Endothelial cell of umbilical vein (primary cell): ENCODE data around the gene CHRM4. TPM values are rescaled to one million over a fixed set of nuclear protein-coding genes. Genes with fewer than 3 reads are reported as not detected.

Source experiments
- BruUV-seq: library from RNA; stranded (reverse); fragments of 400-500 nt; replicated peaks from 2 replicates; lab custom pipeline; 2021; lab: Mats Ljungman, UMichigan
- CTCF ChIA-PET: fragments of 300-600, 350-600 bp; sonication (Branson Sonifier 250); formaldehyde crosslinking; loops from one replicate; lab custom pipeline; 2021; ENCODE audit warnings: antibody characterized with exemption, inconsistent platforms; lab: Charles Lee
- POLR2A ChIA-PET: fragments of 300-600, 350-600 bp; sonication (Branson Sonifier 250); formaldehyde crosslinking; loops from one replicate; lab custom pipeline; 2021; ENCODE audit warnings: antibody characterized with exemption, inconsistent platforms; lab: Charles Lee
- DNase-seq: peaks from one replicate; pipeline ENCODE4 v3.0.0-alpha.2; 2011; ENCODE audit warnings: low read depth, low spot score
- FAIRE-seq: peaks from 2 replicates; lab custom pipeline; 2011; peaks lifted over from hg19 to GRCh38; lab: Jason Lieb, UNC
- H2AFZ ChIP-seq: 2 replicates; pipeline ENCODE4 v1.6.0; 2012; ENCODE audit warnings: low read depth, low read length, control low read depth, inconsistent platforms
- H3K27ac ChIP-seq: 2 replicates; pipeline ENCODE4 v1.5.1; 2011; ENCODE audit warnings: low read depth, mild to moderate bottlenecking, control low read depth, low read length, moderate library complexity; ENCODE audit not compliant: insufficient read depth
- H3K27me3 ChIP-seq, 2 experiments: 2 replicates each; pipeline versions ENCODE4 v1.6.0 to v1.6.1; 2011; ENCODE audit warnings: low read length in 2 of 2, mixed read lengths in 1 of 2; ENCODE audit not compliant: control insufficient read depth in 2 of 2, insufficient read depth in 2 of 2
- H3K36me3 ChIP-seq, 2 experiments: 2 replicates in 1 of 2; 3 replicates in 1 of 2; pipeline ENCODE4 v1.5.1; 2011; ENCODE audit warnings: low read length in 2 of 2, mild to moderate bottlenecking in 1 of 2, moderate library complexity in 1 of 2; ENCODE audit not compliant: control insufficient read depth in 2 of 2, insufficient read depth in 2 of 2; ENCODE audit errors: extremely low read depth in 1 of 2
- H3K4me1 ChIP-seq: 3 replicates; pipeline ENCODE4 v1.5.1; 2011; ENCODE audit warnings: mild to moderate bottlenecking, low read length; ENCODE audit not compliant: control insufficient read depth, insufficient read depth; ENCODE audit errors: extremely low read depth
- H3K4me2 ChIP-seq: 2 replicates; pipeline ENCODE4 v1.6.1; 2011; ENCODE audit warnings: low read length, control low read depth, mixed read lengths; ENCODE audit not compliant: insufficient read depth
- H3K4me3 ChIP-seq, 3 experiments: fragments of 200-600 bp in 1 of 3; sonication (generic), shearing (Covaris generic) in 1 of 3; replicated peaks in 1 of 3; 2 replicates each; pipeline ENCODE4 v1.5.1; 2011 to 2016; ENCODE audit warnings: control low read depth in 3 of 3, low read length in 3 of 3, mild to moderate bottlenecking in 2 of 3, inconsistent platforms in 1 of 3, low read depth in 1 of 3, moderate library complexity in 1 of 3; ENCODE audit not compliant: insufficient read depth in 1 of 3
- H3K79me2 ChIP-seq: 2 replicates; pipeline ENCODE4 v1.6.0; 2012; ENCODE audit warnings: low read length, inconsistent platforms; ENCODE audit not compliant: control insufficient read depth, insufficient read depth
- H3K9ac ChIP-seq: replicated peaks from 2 replicates; pipeline ENCODE3; 2011; ENCODE audit warnings: low read length, control low read depth; ENCODE audit not compliant: insufficient read depth; ENCODE audit errors: extremely low read depth
- H3K9me1 ChIP-seq: replicated peaks from 3 replicates; pipeline ENCODE4 v1.6.0; 2011; ENCODE audit warnings: mild to moderate bottlenecking, low read length; ENCODE audit not compliant: control insufficient read depth, insufficient read depth; ENCODE audit errors: extremely low read depth
- H3K9me3 ChIP-seq: replicated peaks from 2 replicates; pipeline ENCODE4 v1.5.1; 2012; ENCODE audit warnings: low read length, inconsistent platforms; ENCODE audit not compliant: control insufficient read depth, insufficient read depth
- H4K20me1 ChIP-seq: replicated peaks from 2 replicates; pipeline ENCODE3; 2011; ENCODE audit warnings: mild to moderate bottlenecking, low read length; ENCODE audit not compliant: control insufficient read depth, insufficient read depth; ENCODE audit errors: extremely low read depth
- EZH2 ChIP-seq: IDR thresholded peaks from 2 replicates; pipeline ENCODE4 v1.6.1; 2012; ENCODE audit warnings: borderline replicate concordance, low read depth, mild to moderate bottlenecking, moderate library complexity, low read length, inconsistent platforms; ENCODE audit not compliant: severe bottlenecking
- FOS ChIP-seq: IDR thresholded peaks from 2 replicates; pipeline ENCODE4 v1.6.1; 2011; ENCODE audit warnings: mild to moderate bottlenecking, low read length, moderate library complexity, borderline replicate concordance; ENCODE audit not compliant: insufficient read depth
- GATA2 ChIP-seq: IDR thresholded peaks from 2 replicates; pipeline ENCODE4 v1.7.0; 2011; ENCODE audit warnings: low read depth, mild to moderate bottlenecking, moderate library complexity, mixed read lengths, low read length; ENCODE audit not compliant: insufficient read length, insufficient read depth
- JUN ChIP-seq: IDR thresholded peaks from 2 replicates; pipeline ENCODE4 v1.6.1; 2011; ENCODE audit warnings: borderline replicate concordance, low read depth; ENCODE audit not compliant: insufficient read length, insufficient read depth
- MYC ChIP-seq: IDR thresholded peaks from one replicate; pipeline ENCODE4 v1.6.1; 2011; ENCODE audit warnings: mild to moderate bottlenecking, low read depth, low read length
- POLR2A ChIP-seq: IDR thresholded peaks from 2 replicates; pipeline ENCODE4 v1.6.1; 2012; ENCODE audit warnings: low read depth, mild to moderate bottlenecking, control low read depth, low read length
- POLR2AphosphoS5 ChIP-seq: IDR thresholded peaks from 2 replicates; pipeline ENCODE4 v1.6.1; 2012; ENCODE audit warnings: low read depth, mild to moderate bottlenecking, control low read depth, low read length, moderate library complexity; ENCODE audit not compliant: insufficient read depth
- dilution Hi-C: fragments of 300-500 bp; cut with MboI; formaldehyde crosslinking; loops from one replicate; pipeline ENCODE4 v1.15.0; 2019; ENCODE audit warnings: low sequenced_read_pairs; ENCODE audit not compliant: extremely low pct_ligation_motif_present
- intact Hi-C: fragments of 100-400 bp; cut with micrococcal nuclease; formaldehyde crosslinking; loops from one replicate; pipeline ENCODE4 v1.10.0; 2022
- polyA plus RNA-seq, 4 experiments: library from polyadenylated mRNA; depleted of rRNA in 3 of 4; stranded (reverse) in 3 of 4; unstranded in 1 of 4; fragments of >200 nt; gene quantifications; 2 replicates each; pipeline versions ENCODE4 v1.2.1 to v1.2.3, GENCODE V29; 2011 to 2012; ENCODE audit warnings: missing spikeins in 1 of 4
- total RNA-seq: library from RNA; stranded (reverse); gene quantifications from 2 replicates; pipeline ENCODE4 v1.2.3, GENCODE V29; 2021
- TF ChIP-seq, protein P1 (sequence below): IDR thresholded peaks from 2 replicates; pipeline ENCODE4 v1.6.1; 2011; ENCODE audit not compliant: insufficient read depth, insufficient read length
- TF ChIP-seq, protein P2 (sequence below), 2 donors: IDR thresholded peaks; 1 replicate in 1 of 2; 2 replicates in 1 of 2; pipeline ENCODE4 v1.5.1; 2011; ENCODE audit warnings: low read length in 2 of 2, mild to moderate bottlenecking in 2 of 2, moderate library complexity in 2 of 2, control low read depth in 1 of 2, inconsistent platforms in 1 of 2, low read depth in 1 of 2; ENCODE audit not compliant: insufficient read depth in 1 of 2; ENCODE audit errors: extremely low read depth in 1 of 2

The CHRM4 gene
- total and polyA plus RNA-seq, 2 donors (not counting 3 experiments of a cell fraction or from before 2014, with no cell fraction given): 0.04 to 0.22 TPM

DNA sequence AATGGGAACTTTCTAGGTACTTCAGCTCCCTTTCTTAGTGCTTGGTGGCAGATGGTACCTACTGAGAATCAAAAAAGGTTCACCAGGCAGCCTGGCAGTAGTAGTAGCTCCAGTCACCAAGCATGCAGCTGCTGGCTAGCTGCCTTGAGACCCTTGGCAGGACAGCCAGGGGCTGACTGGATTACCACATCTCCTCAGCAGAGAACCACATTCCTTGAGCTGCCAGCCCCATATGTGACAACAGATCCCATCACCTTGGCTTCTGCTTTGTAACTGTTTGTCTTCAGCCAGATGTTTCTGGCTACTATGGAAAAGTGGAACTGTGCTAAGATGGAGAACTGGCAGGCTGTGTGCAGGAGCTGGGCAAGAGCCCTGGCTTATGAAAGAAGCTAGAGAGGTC, 39.6 kb upstream of the CHRM4 start:
- no TSS peak for BruUV-seq
- Histone ChIP-seq H3K9ac (no peak overlapping the region), H3K79me2 (no peaks in the 10 kb centered on the region), H3K4me3 (no peak overlapping the region), H4K20me1 (no peaks in the 10 kb centered on the region), H2AFZ (no peak overlapping the region), H3K9me1 (no peaks in the 10 kb centered on the region), H3K27me3 (no peaks in the 10 kb centered on the region), H3K36me3 (peaks cover 7 to 12% of the 10 kb centered on the region in 2 experiments), H3K9me3 (no peaks in the 10 kb centered on the region), H3K4me1 (no peaks in the 10 kb centered on the region), H3K4me2 (no peak overlapping the region), H3K27ac (no peak overlapping the region)
- DNase-seq: no peak
- dilution Hi-C loops (no loop called here), intact Hi-C loops (no loop called here)
- CTCF ChIA-PET: interaction anchor here (0.8 to 2.5 kb wide), 4 partner anchors 17 to 98 kb away, joined by 3 to 12 read pairs (median 4); no protein-coding TSS in a partner anchor
- POLR2A ChIA-PET: no interaction called here
- TF ChIP-seq EZH2: no peak
- TF ChIP-seq MYC: no peak
- TF ChIP-seq GATA2: no peak
- TF ChIP-seq POLR2A: no peak
- no peak for TF ChIP-seq JUN
- TF ChIP-seq, protein P1, sequence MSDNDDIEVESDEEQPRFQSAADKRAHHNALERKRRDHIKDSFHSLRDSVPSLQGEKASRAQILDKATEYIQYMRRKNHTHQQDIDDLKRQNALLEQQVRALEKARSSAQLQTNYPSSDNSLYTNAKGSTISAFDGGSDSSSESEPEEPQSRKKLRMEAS: no peak
- no peak for TF ChIP-seq FOS
- TF ChIP-seq POLR2AphosphoS5: no peak
- TF ChIP-seq, protein P2, sequence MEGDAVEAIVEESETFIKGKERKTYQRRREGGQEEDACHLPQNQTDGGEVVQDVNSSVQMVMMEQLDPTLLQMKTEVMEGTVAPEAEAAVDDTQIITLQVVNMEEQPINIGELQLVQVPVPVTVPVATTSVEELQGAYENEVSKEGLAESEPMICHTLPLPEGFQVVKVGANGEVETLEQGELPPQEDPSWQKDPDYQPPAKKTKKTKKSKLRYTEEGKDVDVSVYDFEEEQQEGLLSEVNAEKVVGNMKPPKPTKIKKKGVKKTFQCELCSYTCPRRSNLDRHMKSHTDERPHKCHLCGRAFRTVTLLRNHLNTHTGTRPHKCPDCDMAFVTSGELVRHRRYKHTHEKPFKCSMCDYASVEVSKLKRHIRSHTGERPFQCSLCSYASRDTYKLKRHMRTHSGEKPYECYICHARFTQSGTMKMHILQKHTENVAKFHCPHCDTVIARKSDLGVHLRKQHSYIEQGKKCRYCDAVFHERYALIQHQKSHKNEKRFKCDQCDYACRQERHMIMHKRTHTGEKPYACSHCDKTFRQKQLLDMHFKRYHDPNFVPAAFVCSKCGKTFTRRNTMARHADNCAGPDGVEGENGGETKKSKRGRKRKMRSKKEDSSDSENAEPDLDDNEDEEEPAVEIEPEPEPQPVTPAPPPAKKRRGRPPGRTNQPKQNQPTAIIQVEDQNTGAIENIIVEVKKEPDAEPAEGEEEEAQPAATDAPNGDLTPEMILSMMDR (IDR thresholded peaks at IDR 0.05; ENCODE audit: extremely low read depth in 1 of 2, insufficient read depth in 1 of 2, low read depth in 1 of 2, low read length in 2 of 2): no peak
- no peak for FAIRE-seq
